ENCODE measurements around the gene PET100.

GRCh38 chr19:7629347-7630054 lies at the start of gene PET100, which contains the start of gene XAB2:
- no peak for TF ChIP-seq ATF3 (IDR thresholded peaks at IDR 0.05)
- no peak for TF ChIP-seq POLR2A (IDR thresholded peaks at IDR 0.05; ENCODE audit: borderline replicate concordance, extremely low read depth, insufficient read depth, insufficient read length)
- TF ChIP-seq, protein P1, sequence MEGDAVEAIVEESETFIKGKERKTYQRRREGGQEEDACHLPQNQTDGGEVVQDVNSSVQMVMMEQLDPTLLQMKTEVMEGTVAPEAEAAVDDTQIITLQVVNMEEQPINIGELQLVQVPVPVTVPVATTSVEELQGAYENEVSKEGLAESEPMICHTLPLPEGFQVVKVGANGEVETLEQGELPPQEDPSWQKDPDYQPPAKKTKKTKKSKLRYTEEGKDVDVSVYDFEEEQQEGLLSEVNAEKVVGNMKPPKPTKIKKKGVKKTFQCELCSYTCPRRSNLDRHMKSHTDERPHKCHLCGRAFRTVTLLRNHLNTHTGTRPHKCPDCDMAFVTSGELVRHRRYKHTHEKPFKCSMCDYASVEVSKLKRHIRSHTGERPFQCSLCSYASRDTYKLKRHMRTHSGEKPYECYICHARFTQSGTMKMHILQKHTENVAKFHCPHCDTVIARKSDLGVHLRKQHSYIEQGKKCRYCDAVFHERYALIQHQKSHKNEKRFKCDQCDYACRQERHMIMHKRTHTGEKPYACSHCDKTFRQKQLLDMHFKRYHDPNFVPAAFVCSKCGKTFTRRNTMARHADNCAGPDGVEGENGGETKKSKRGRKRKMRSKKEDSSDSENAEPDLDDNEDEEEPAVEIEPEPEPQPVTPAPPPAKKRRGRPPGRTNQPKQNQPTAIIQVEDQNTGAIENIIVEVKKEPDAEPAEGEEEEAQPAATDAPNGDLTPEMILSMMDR (IDR thresholded peaks at IDR 0.05 in 2 of 3, conservative IDR thresholded peaks at IDR 0.05 in 1 of 3; ENCODE audit: borderline replicate concordance in 1 of 3, insufficient read depth in 1 of 3, low read depth in 2 of 3, low read length in 2 of 3) = no peak
- TF ChIP-seq POLR2AphosphoS5 (IDR thresholded peaks at IDR 0.05; ENCODE audit: low read depth, low read length) = peak; percentile 55
- TF ChIP-seq EZH2 (IDR thresholded peaks at IDR 0.05) = no peak
- TF ChIP-seq, protein P2, sequence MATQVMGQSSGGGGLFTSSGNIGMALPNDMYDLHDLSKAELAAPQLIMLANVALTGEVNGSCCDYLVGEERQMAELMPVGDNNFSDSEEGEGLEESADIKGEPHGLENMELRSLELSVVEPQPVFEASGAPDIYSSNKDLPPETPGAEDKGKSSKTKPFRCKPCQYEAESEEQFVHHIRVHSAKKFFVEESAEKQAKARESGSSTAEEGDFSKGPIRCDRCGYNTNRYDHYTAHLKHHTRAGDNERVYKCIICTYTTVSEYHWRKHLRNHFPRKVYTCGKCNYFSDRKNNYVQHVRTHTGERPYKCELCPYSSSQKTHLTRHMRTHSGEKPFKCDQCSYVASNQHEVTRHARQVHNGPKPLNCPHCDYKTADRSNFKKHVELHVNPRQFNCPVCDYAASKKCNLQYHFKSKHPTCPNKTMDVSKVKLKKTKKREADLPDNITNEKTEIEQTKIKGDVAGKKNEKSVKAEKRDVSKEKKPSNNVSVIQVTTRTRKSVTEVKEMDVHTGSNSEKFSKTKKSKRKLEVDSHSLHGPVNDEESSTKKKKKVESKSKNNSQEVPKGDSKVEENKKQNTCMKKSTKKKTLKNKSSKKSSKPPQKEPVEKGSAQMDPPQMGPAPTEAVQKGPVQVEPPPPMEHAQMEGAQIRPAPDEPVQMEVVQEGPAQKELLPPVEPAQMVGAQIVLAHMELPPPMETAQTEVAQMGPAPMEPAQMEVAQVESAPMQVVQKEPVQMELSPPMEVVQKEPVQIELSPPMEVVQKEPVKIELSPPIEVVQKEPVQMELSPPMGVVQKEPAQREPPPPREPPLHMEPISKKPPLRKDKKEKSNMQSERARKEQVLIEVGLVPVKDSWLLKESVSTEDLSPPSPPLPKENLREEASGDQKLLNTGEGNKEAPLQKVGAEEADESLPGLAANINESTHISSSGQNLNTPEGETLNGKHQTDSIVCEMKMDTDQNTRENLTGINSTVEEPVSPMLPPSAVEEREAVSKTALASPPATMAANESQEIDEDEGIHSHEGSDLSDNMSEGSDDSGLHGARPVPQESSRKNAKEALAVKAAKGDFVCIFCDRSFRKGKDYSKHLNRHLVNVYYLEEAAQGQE (IDR thresholded peaks at IDR 0.05; ENCODE audit: low read depth) = no peak
- no peak for TF ChIP-seq CBX3 (IDR thresholded peaks at IDR 0.05; ENCODE audit: low read depth)
- no peak for TF ChIP-seq RAD21 (IDR thresholded peaks at IDR 0.05; ENCODE audit: low read depth)
- TF ChIP-seq, protein P3, sequence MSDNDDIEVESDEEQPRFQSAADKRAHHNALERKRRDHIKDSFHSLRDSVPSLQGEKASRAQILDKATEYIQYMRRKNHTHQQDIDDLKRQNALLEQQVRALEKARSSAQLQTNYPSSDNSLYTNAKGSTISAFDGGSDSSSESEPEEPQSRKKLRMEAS (IDR thresholded peaks at IDR 0.05) = peak; percentile 48; the same call in 1 of the 2 replicates
- no peak; the same call in 1 of the 2 replicates for TF ChIP-seq SRF (IDR thresholded peaks at IDR 0.05; ENCODE audit: low read depth)
- TF ChIP-seq CEBPB (IDR thresholded peaks at IDR 0.05; ENCODE audit: low read depth) = no peak
